Colonic mucosa (tissue), 4 donors: ENCODE measurements around the gene HAVCR1. TPM values are rescaled to one million over a fixed set of nuclear protein-coding genes. Genes with fewer than 3 reads are reported as not detected.
"Not testable (repeated sequence)": the region's sequence is repeated elsewhere in the genome, so short reads cannot be mapped to it uniquely, and the experiment has no call there.

Experiments
- DNase-seq: peaks from one replicate; pipeline ENCODE4 v3.0.0-alpha.2; 2020
- H3K27ac ChIP-seq: fragments of 200-600 bp; one replicate; pipeline ENCODE4 v1.8.0; 2021
- H3K27me3 ChIP-seq: fragments of 200-600 bp; one replicate; pipeline ENCODE4 v1.8.0; 2021
- H3K36me3 ChIP-seq: fragments of 200-600 bp; one replicate; pipeline ENCODE4 v1.8.0; 2021
- H3K4me1 ChIP-seq: fragments of 200-600 bp; one replicate; pipeline ENCODE4 v1.8.0; 2021; ENCODE audit warnings: mild to moderate bottlenecking
- H3K4me3 ChIP-seq: fragments of 200-600 bp; one replicate; pipeline ENCODE4 v1.8.0; 2021
- H3K9ac ChIP-seq, 2 donors: one replicate each; pipeline ENCODE4 v1.7.0; 2013; ENCODE audit warnings: control low read depth in 2 of 2, low read depth in 2 of 2, low read length in 2 of 2
- H3K9me3 ChIP-seq: fragments of 200-600 bp; one replicate; pipeline ENCODE4 v1.8.0; 2021
- intact Hi-C: fragments of 100-400 bp; cut with DNase I; formaldehyde crosslinking; loops from one replicate; pipeline ENCODE4 v1.14.1; 2022
- total RNA-seq, 2 donors: library from RNA; stranded (reverse); fragmentation: NEBNext Ultra II Directional in 1 of 2; extraction: Animal tissue kit (Norgen Biotek cat#: 25700) in 1 of 2; gene quantifications; one replicate each; pipeline ENCODE4 v1.2.1, GENCODE V29; 2021
- TF ChIP-seq, protein P1 (sequence below): fragments of 200-600 bp; IDR thresholded peaks from one replicate; pipeline ENCODE4 v1.8.0; 2022; ENCODE audit warnings: antibody characterized with exemption, mild to moderate bottlenecking
- donor health status: healthy.
- donor health status: DM: no; HTN: no; CAD: no.
- donor health status: DM: no; HTN: no; CAD: no.

The HAVCR1 gene
- total RNA-seq, 2 donors from 2014 or later: 7.1 to 27.7 TPM

DNA sequence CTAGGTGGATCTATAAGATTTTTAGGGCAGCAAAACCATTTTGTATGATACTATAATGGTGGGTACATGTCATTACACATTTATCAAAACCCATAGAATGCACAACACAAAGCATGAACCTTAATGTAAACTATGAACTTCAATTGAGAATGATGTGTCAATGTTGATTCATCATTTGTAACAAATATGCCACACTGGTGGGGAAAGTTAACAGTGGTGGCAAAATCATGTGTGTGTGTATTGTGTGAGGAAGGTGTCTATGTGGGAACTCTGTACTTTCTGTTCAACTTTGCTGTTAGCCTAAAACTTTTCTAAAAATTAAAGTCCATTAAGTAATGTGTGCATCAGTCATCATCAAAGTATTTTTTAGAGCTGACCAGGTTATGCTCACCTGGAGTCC, 38.9 kb downstream of the HAVCR1 start:
- H3K9ac ChIP-seq: no peak overlapping the region
- H3K9me3 ChIP-seq: no peaks in the 10 kb centered on the region
- H3K27me3 ChIP-seq: no peaks in the 10 kb centered on the region
- no peak overlapping the region for H3K4me3 ChIP-seq
- TF ChIP-seq, protein P1, sequence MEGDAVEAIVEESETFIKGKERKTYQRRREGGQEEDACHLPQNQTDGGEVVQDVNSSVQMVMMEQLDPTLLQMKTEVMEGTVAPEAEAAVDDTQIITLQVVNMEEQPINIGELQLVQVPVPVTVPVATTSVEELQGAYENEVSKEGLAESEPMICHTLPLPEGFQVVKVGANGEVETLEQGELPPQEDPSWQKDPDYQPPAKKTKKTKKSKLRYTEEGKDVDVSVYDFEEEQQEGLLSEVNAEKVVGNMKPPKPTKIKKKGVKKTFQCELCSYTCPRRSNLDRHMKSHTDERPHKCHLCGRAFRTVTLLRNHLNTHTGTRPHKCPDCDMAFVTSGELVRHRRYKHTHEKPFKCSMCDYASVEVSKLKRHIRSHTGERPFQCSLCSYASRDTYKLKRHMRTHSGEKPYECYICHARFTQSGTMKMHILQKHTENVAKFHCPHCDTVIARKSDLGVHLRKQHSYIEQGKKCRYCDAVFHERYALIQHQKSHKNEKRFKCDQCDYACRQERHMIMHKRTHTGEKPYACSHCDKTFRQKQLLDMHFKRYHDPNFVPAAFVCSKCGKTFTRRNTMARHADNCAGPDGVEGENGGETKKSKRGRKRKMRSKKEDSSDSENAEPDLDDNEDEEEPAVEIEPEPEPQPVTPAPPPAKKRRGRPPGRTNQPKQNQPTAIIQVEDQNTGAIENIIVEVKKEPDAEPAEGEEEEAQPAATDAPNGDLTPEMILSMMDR: no peak
- intact Hi-C loops: no loop called here
- DNase-seq: no peak
- H3K4me1 ChIP-seq: no peaks in the 10 kb centered on the region
- no peaks in the 10 kb centered on the region for H3K36me3 ChIP-seq
- no peak overlapping the region for H3K27ac ChIP-seq

DNA sequence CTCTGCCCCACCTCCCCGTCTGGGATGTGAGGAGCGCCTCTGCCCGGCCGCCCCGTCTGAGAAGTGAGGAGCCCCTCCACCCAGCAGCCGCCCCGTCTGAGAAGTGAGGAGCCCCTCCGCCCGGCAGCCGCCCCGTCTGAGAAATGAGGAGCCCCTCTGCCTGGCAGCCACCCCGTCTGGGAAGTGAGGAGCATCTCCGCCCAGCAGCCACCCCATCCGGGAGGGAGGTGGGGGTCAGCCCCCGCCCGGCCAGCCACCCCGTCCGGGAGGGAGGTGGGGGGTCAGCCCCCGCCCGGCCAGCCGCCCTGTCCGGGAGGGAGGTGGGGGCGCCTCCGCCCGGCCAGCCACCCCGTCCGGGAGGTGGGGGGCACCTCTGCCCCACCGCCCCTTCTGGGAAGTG, 44.8 kb downstream of the HAVCR1 start:
- H3K4me3 ChIP-seq, H3K9me3 ChIP-seq, intact Hi-C loops, H3K9ac ChIP-seq, H3K36me3 ChIP-seq, DNase-seq, H3K27ac ChIP-seq, H3K27me3 ChIP-seq, H3K4me1 ChIP-seq: not testable (repeated sequence)

DNA sequence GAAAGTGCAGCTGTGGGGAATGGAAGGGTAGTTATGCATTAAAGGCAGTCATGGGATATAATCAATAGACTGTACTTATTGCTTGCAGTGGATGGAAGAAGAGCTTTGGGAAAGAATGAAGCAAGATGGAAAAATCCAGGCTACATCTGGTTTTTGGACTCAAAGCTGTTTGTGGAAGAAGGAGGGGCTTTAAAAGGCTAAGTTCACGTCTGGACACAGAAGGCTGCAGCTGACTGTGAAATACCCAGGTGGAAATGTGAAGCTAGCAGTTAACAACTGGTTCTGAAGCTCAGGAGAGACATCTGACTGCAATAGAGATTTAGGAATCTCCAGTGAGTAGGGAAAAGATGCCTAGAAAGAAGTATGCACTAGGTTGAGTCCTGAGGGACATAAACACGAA, 52.7 kb downstream of the HAVCR1 start:
- intact Hi-C loops: no loop called here
- Histone ChIP-seq H3K27ac (no peak overlapping the region), H3K9me3 (no peaks in the 10 kb centered on the region), H3K4me1 (no peaks in the 10 kb centered on the region), H3K36me3 (no peaks in the 10 kb centered on the region), H3K9ac (no peak overlapping the region), H3K27me3 (no peaks in the 10 kb centered on the region), H3K4me3 (no peak overlapping the region)
- DNase-seq: no peak
- TF ChIP-seq, protein P1: no peak

DNA sequence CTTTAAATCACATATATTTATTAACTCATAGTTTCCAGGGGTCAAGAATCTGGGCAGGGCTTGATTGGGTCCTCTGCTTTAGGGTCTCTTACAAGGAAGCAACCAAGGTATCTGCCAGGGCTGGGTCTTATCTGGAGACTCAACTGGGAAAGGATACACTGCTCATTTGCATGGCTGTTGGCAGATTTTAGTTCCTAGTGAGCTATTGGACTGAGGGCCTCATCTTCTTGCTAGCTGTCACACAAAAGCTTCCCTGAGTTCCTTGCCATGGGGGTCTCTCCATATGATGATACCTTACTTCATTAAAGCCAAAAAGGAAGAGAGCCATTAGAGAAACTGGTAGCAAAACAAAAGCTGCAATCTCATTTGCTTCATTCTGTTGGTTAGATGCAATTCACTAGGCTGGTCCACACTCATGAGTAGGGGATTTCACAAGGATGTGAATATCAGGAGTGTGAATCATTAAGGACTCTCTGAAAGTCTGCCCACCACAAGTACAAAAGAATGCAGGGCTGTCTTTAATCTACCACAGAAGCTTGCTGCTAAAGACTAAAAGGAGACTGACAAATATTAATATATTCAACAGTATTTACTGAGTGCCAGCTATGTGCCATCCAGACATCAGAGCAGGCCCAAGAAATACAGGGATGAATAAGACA, 53.9 kb downstream of the HAVCR1 start:
- Histone ChIP-seq H3K4me3 (no peak overlapping the region), H3K27ac (no peak overlapping the region), H3K9ac (no peak overlapping the region), H3K27me3 (no peaks in the 10 kb centered on the region), H3K4me1 (no peaks in the 10 kb centered on the region), H3K36me3 (no peaks in the 10 kb centered on the region), H3K9me3 (no peaks in the 10 kb centered on the region)
- no peak for DNase-seq
- TF ChIP-seq, protein P1: no peak
- intact Hi-C loops: no loop called here

DNA sequence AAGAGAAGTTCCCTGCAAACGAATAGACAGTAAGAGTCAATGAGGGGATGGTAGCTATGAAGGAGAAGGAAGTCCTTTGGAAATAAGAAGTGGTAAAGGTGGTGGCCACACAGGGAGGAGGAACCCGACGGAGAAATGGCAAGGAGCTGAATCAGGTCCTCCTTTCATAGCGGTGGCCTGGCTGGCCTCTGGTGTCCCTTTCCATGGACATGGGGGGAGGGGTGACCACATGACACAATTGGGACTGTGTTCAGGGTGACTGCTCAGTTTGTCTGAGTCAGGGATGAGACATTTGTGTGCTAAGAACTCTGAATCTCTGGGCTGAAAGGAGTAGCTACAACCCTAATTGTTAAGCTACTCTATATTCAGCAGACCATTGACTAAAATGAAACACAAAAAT, 67.2 kb downstream of the HAVCR1 start:
- no peak overlapping the region for H3K9ac ChIP-seq
- DNase-seq: no peak
- no peaks in the 10 kb centered on the region for H3K9me3 ChIP-seq
- H3K27ac ChIP-seq: no peak overlapping the region
- TF ChIP-seq, protein P1: no peak
- H3K4me1 ChIP-seq: no peaks in the 10 kb centered on the region
- no peaks in the 10 kb centered on the region for H3K36me3 ChIP-seq
- no peaks in the 10 kb centered on the region for H3K27me3 ChIP-seq
- intact Hi-C loops: no loop called here
- H3K4me3 ChIP-seq: no peak overlapping the region

DNA sequence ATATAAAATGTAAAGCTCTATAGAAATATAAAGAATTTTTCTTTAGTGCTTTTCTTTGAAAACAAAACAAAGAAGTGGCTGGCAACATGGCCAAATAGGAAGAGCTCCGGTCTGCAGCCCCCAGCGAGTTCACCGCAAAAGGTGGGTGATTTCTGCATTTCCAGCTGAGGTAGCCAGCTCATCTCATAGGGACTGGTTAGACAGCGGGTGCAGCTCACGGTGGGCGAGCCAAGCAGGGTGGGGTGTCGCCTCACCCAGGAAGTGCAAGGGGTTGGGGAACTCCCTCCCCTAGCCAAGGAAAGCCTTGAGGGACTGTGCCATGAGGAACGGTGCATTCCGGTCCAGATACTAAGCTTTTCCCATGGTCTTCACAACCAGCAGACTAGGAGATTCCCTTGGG, 74.9 kb downstream of the HAVCR1 start:
- TF ChIP-seq, protein P1: no peak
- Histone ChIP-seq H3K27me3 (no peaks in the 10 kb centered on the region), H3K27ac (no peak overlapping the region), H3K36me3 (no peaks in the 10 kb centered on the region), H3K9me3 (no peaks in the 10 kb centered on the region), H3K9ac (no peak overlapping the region), H3K4me1 (no peaks in the 10 kb centered on the region), H3K4me3 (no peak overlapping the region)
- DNase-seq: no peak
- intact Hi-C loops: no loop called here
